Stimulated activated CD4-positive, alpha-beta T cell treated with anti-CD3 and anti-CD28 coated beads, Interleukin-15, amount 100 ng/mL, for 24 hours (primary cell): ENCODE results near the gene ZBTB20.
A peak's percentile ranks its signal among the peaks of the same experiment; 100 is the strongest.

Experiments used
- DNase-seq: peaks from one replicate; pipeline ENCODE4 v3.0.0-alpha.2; 2020

The ZBTB20 gene

GRCh38 chr3:114504941-114505628, 642.0 kb downstream of the ZBTB20 start:
- peak; percentile 5 for DNase-seq

GRCh38 chr3:114502204-114502603, 644.9 kb downstream of the ZBTB20 start:
- no peak for DNase-seq

GRCh38 chr3:114499976-114500375, 647.1 kb downstream of the ZBTB20 start:
- no peak for DNase-seq

GRCh38 chr3:114498539-114499370, 648.3 kb downstream of the ZBTB20 start:
- DNase-seq = no peak

- no peak for DNase-seq
These were observed 650.2 kb downstream of the ZBTB20 start for GRCh38 chr3:114496874-114497273.

- DNase-seq = no peak
These were observed 650.6 kb downstream of the ZBTB20 start for GRCh38 chr3:114496466-114496865.

- no peak for DNase-seq
These were observed 651.1 kb downstream of the ZBTB20 start for GRCh38 chr3:114496021-114496434.

GRCh38 chr3:114494498-114494897, 652.6 kb downstream of the ZBTB20 start:
- no peak for DNase-seq

- no peak for DNase-seq
These were observed 656.3 kb downstream of the ZBTB20 start for GRCh38 chr3:114490829-114491228.

- DNase-seq = no peak
These were observed 659.6 kb downstream of the ZBTB20 start for GRCh38 chr3:114487502-114487901.

- DNase-seq = no peak
These were observed 662.2 kb downstream of the ZBTB20 start for GRCh38 chr3:114484919-114485318.

GRCh38 chr3:114481113-114481512, 666.0 kb downstream of the ZBTB20 start:
- no peak for DNase-seq

GRCh38 chr3:114480442-114480841, 666.6 kb downstream of the ZBTB20 start:
- no peak for DNase-seq

GRCh38 chr3:114478801-114479200, 668.3 kb downstream of the ZBTB20 start:
- no peak for DNase-seq

- DNase-seq = no peak
These were observed 670.6 kb downstream of the ZBTB20 start for GRCh38 chr3:114476511-114476910.

- DNase-seq = no peak
These were observed 675.6 kb downstream of the ZBTB20 start for GRCh38 chr3:114471478-114471877.

- DNase-seq = no peak
These were observed 678.0 kb downstream of the ZBTB20 start for GRCh38 chr3:114469070-114469469.

- DNase-seq = no peak
These were observed 680.3 kb downstream of the ZBTB20 start for GRCh38 chr3:114466816-114467215.

GRCh38 chr3:114466251-114466650, 680.8 kb downstream of the ZBTB20 start:
- DNase-seq = no peak

GRCh38 chr3:114464548-114464947, 682.5 kb downstream of the ZBTB20 start:
- no peak for DNase-seq

GRCh38 chr3:114462750-114463149, 684.3 kb downstream of the ZBTB20 start:
- no peak for DNase-seq

GRCh38 chr3:114460459-114460858, 686.6 kb downstream of the ZBTB20 start:
- no peak for DNase-seq

- DNase-seq = no peak
These were observed 690.3 kb downstream of the ZBTB20 start for GRCh38 chr3:114456742-114457141.

- DNase-seq = no peak
These were observed 691.7 kb downstream of the ZBTB20 start for GRCh38 chr3:114455432-114455831.
